ENCODE measurements around the gene RAB43.
A peak's percentile ranks its signal among the peaks of the same experiment; 100 is the strongest.

The RAB43 gene

DNA sequence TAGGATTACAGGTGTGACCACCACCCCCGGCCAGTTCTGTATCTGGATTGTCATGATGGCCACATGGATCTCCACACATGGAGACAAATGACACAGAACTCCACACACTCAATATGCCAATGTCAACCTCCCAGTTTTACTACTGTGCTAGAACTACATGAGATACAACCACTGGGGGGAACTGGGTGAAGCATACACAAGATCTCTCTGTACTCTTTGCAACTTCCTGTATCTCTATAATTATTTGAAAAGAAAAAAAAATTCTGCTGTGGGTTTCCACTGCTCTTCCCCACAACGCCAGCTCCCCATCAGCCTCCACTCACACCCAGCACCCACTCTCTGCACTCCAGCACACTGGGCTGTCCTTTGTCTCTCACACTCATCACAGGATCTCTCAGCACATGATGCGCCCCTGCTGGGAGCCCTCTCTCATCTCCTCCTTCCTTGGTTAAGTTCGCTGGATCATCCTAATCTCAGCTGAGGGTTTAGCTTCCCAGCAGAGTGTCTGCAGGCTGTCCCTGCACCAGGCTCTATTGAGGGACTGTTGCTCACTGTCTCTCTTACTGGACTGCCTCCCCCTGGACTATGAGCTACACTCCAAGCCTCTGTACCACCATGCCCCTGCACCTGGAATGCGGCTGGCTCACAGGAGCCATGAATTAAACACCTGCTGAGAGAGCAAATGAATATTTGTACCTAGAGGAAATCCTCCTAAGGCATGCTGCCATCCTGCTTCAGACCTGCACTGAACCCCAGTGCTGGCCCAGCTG lies 10.7 kb upstream of the RAB43 start:
- no peak for DNase-seq (ENCODE audit: low read depth in 1 of 2, low spot score in 1 of 2)
- in situ Hi-C loops (cut with HindIII; ENCODE audit: low pct_unique_long_range_greater_than_20kb, low sequenced_read_pairs): no loop called here

DNA sequence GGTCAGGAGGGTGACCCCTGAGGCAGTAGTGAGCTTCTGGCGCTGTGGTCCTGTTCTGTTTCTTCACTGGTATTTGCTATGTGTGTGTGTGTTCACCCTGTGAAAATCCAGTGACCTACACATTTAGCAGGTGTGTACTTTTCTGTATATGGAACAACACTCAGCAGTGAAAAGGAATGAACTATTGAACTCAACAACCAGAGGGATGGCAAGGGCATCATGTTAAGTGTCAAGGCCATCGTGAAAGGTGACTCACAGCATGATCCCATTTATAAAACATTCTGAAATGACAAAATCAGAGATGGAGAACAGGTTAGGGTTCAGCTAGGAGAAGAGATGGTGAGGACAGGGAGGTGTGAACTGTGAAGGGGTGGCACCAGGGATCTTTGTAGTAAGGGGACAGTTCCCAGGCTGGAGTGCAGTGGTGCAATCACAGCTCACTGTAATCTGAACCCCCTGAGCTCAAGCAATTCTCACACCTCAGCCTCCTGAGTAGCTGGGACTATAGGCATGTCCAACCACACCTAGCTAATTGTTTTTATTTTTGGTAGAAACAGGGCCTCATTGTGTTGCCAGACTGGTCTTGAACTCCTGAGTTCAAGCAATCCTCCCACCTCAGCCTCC lies 10.0 kb upstream of the RAB43 start:
- TF ChIP-seq JUND (IDR thresholded peaks at IDR 0.05; ENCODE audit: low read depth): no peak
- in situ Hi-C loops (cut with HindIII; ENCODE audit: low pct_unique_long_range_greater_than_20kb, low sequenced_read_pairs): no loop called here
- DNase-seq (ENCODE audit: low read depth in 1 of 2, low spot score in 1 of 2): no peak

More for the DNA sequence above, 10.7 kb upstream of the RAB43 start:
- no peak for TF ChIP-seq JUND (IDR thresholded peaks at IDR 0.05; ENCODE audit: low read depth)

GRCh38 chr3:129130291-129130813 lies 8.7 kb upstream of the RAB43 start:
- TF ChIP-seq JUND (IDR thresholded peaks at IDR 0.05; ENCODE audit: low read depth): no peak
- DNase-seq (ENCODE audit: low read depth in 1 of 2, low spot score in 1 of 2): no peak
- in situ Hi-C loops (cut with HindIII; ENCODE audit: low pct_unique_long_range_greater_than_20kb, low sequenced_read_pairs): no loop called here

GRCh38 chr3:129128357-129129155 lies 7.0 kb upstream of the RAB43 start:
- TF ChIP-seq JUND (IDR thresholded peaks at IDR 0.05; ENCODE audit: low read depth): no peak
- in situ Hi-C loops (cut with HindIII; ENCODE audit: low pct_unique_long_range_greater_than_20kb, low sequenced_read_pairs): no loop called here
- no peak for DNase-seq (ENCODE audit: low read depth in 1 of 2, low spot score in 1 of 2)

GRCh38 chr3:129126726-129127280 lies 5.2 kb upstream of the RAB43 start:
- no peak for DNase-seq (ENCODE audit: low read depth in 1 of 2, low spot score in 1 of 2)
- no peak for TF ChIP-seq JUND (IDR thresholded peaks at IDR 0.05; ENCODE audit: low read depth)
- in situ Hi-C loops (cut with HindIII; ENCODE audit: low pct_unique_long_range_greater_than_20kb, low sequenced_read_pairs): no loop called here

- in situ Hi-C loops (cut with HindIII; ENCODE audit: low pct_unique_long_range_greater_than_20kb, low sequenced_read_pairs): no loop called here
- DNase-seq (ENCODE audit: low read depth in 1 of 2, low spot score in 1 of 2): no peak
- no peak for TF ChIP-seq JUND (IDR thresholded peaks at IDR 0.05; ENCODE audit: low read depth)
Observed at GRCh38 chr3:129123314-129124060, 1.9 kb upstream of the RAB43 start.

GRCh38 chr3:129122412-129123011 lies 908 bp upstream of the RAB43 start:
- no peak for TF ChIP-seq JUND (IDR thresholded peaks at IDR 0.05; ENCODE audit: low read depth)
- in situ Hi-C loops (cut with HindIII; ENCODE audit: low pct_unique_long_range_greater_than_20kb, low sequenced_read_pairs): no loop called here
- no peak for DNase-seq (ENCODE audit: low read depth in 1 of 2, low spot score in 1 of 2)

GRCh38 chr3:129121016-129121791 lies 400 bp downstream of the RAB43 start:
- no peak for TF ChIP-seq JUND (IDR thresholded peaks at IDR 0.05; ENCODE audit: low read depth)
- in situ Hi-C loops (cut with HindIII; ENCODE audit: low pct_unique_long_range_greater_than_20kb, low sequenced_read_pairs): no loop called here
- peak in 1 of 2 experiments; percentile 93 for DNase-seq (ENCODE audit: low read depth in 1 of 2, low spot score in 1 of 2)

DNA sequence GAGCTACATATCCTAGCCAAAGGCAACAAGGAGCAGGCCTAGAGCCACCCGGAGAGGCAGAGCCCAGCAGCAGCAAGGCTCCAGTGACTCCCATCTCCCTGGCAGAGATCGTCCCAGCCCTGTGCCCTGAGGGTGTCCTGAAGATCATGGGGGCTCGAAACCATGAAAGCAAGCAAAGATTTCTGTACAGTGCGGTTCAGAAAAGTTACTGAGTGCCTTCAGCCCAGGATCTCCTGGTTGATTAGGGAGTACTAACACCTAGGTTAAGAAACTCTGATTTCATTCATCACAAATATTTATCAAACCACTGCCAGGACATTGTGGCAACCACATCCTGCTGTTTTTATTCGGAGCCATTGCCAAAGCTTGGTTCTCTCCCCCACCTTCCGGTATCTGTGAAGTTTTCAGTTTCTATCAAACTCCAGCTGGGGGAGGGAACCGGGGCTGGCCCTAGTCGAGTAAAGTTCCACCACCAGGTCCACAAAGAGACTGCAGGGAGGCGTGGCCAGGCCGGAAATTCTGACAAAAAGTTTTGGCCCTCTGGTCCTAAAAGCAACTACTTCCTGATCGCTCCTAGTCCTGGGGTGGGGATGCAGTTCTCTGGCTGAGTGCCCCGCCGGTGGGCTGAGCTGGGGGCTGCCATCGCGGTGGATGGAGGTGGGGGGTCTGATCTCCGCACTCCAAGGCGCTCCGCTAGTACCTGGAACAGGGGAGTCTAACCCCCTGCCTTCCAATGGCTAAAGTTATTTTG lies 1.2 kb downstream of the RAB43 start:
- TF ChIP-seq JUND (IDR thresholded peaks at IDR 0.05; ENCODE audit: low read depth): no peak
- DNase-seq (ENCODE audit: low read depth in 1 of 2, low spot score in 1 of 2): peak; percentile 80 to 86
- in situ Hi-C loops (cut with HindIII; ENCODE audit: low pct_unique_long_range_greater_than_20kb, low sequenced_read_pairs): no loop called here

GRCh38 chr3:129119365-129120100 lies 2.1 kb downstream of the RAB43 start:
- in situ Hi-C loops (cut with HindIII; ENCODE audit: low pct_unique_long_range_greater_than_20kb, low sequenced_read_pairs): no loop called here
- no peak for TF ChIP-seq JUND (IDR thresholded peaks at IDR 0.05; ENCODE audit: low read depth)
- no peak for DNase-seq (ENCODE audit: low read depth in 1 of 2, low spot score in 1 of 2)
